GM21381 (cell line): ENCODE measurements around the gene TSPAN11.

Experiments used
- ATAC-seq: cut with Tn5 transposase; IDR thresholded peaks from one replicate; pipeline ENCODE4 v1.9.1; 2021; ENCODE audit warnings: mild to moderate bottlenecking, moderate library complexity; ENCODE audit not compliant: unreplicated experiment

Gene TSPAN11

DNA sequence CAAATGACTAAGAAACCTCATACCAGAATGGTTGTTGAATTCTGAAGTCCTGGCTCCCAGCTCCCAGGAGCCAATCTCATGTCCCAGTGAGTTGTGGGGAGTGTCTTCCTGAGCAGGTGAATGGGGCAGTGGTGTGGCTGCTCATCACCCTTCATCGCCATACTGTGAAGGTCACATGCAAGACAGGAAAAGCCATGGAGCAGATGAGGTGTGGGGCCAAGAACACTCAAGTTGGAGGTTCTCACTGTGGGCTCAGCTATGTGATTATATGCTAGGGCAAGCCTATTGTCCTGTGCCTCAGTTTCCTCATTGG lies 16.6 kb upstream of the TSPAN11 start:
- no peak for ATAC-seq

GRCh38 chr12:30911207-30911606 lies 15.3 kb upstream of the TSPAN11 start:
- ATAC-seq: no peak

GRCh38 chr12:30913323-30913722 lies 13.2 kb upstream of the TSPAN11 start:
- no peak for ATAC-seq

DNA sequence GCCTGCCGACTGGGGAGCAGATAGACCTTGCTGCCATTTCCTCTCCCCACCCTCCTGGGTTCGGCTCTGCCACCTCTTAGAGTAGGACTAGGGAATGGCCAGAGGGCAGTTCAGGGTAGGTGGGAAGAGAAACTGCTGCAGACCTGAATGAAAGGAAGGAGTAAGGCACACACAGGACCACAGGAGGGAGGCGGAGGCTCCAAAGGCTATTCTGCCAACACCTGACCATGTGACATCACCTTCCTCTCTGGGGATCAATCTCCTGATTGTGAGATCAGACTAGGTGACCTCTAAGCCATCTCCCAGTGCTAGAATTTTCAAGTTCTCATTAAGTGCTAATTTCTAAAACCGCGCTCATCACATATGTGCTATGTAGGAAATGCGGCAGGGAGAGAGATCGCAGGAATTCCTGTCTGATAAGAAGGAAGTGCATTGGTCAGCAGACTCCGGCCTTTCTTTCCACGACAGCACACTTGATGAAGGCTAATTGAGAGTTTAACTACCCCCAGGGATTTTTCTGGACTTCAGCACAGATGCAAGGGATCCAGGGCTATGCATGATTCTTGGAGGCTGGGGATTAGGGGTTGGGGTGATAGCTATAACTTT lies 11.5 kb upstream of the TSPAN11 start:
- ATAC-seq: no peak

GRCh38 chr12:30923057-30923456 lies 3.5 kb upstream of the TSPAN11 start:
- ATAC-seq: no peak

GRCh38 chr12:30925607-30926242 lies 823 bp upstream of the TSPAN11 start:
- no peak for ATAC-seq

DNA sequence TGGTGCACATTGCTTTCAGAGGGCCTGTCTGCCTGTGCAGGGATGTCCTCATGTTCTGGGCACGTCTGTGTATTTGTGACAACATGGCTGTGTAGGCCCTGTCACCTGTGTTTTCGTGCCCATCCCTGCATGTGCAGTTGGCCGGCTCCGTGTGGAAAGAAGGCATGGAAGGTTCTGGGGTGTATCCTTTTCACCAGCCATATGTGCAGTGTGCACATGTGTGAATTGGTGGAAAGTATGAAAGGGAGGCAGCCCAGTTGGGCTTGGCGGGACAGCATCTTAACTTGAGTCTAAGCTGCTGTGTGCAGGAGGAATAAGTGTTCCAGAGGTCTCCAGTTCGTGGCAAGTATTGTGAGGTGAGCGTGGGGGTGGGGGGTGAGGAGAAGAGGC lies 669 bp downstream of the TSPAN11 start:
- no peak for ATAC-seq

DNA sequence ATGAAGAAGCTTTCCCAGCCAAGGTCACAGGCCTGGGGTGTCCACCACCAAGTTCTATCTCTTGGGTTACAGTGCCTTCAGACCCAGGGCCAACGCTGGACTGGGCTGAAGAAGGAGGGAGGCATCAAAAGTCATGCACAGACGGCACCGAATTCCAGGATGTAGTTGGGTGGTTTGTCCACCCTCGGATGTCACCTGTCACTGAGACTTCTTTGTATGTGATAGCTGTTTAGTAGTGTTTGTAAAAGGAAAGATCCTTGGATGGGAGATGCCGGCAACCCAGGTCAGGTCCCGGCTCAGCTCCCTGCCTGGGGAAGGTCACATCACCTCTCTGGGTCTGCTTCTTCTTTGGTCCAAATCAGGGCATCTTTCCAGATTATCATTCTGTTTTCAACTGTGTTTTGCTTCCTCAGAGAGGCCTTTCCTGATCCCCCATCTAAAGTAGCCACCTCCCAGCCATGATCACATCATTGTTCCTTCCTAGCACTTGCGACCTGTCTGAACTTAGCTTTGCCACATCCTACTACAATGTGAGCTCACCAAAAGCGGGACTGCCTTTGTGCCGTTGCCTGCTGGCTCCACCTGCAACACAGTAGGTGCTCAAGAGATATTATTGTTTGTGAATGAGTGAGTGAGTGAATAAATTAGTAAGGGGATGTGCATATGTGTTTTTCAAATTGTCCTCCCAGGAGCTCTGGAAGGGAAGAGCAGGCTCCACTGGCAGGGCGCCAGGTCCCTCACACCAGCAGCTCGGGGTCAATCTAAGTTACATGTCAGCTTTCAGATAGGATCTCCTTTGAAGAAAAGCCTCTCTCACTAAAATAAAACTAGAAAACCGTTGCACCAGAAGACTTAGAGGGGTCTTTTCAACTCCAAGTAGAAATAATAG lies 2.1 kb downstream of the TSPAN11 start:
- ATAC-seq: no peak

DNA sequence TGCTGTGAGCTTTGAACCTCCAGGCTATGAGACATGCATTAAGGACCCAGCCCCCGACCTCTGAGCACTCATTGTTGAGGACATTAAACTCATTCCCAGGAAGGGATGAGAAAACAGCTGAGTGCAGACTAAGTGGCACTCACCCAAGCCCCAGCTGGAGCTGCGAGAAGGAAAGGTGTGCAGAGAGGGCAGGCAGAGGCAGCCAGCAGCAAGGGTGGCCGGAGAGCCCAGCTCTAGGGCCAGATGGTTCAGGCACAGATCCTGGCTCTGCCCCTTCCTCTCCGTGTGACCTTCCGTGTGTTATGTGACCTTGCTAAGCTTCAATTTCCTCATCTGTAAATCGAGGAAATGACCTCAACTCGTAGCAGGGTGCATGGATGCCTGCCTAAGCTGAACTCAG lies 3.7 kb downstream of the TSPAN11 start:
- no peak for ATAC-seq

GRCh38 chr12:30930641-30931040 lies 4.1 kb downstream of the TSPAN11 start:
- ATAC-seq: no peak

DNA sequence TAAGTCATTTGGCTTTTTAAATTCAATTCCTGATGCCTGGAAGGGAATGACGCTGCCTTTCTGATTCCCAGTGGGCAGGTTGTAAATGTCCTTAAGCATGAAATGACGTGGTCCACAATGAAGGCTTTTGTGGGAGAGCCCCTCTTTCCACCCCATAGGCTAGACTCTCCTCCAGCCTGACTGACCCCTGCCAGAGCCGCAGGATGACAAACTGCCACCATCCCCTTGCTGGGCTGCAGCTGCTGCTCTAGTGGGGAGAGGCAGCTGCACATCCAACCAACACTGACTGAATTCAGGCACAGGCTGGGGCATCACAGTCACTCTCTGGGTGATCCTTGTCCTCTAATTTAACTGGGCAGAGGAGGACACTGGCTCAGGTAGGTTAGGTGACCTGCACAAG lies 6.3 kb downstream of the TSPAN11 start:
- no peak for ATAC-seq

DNA sequence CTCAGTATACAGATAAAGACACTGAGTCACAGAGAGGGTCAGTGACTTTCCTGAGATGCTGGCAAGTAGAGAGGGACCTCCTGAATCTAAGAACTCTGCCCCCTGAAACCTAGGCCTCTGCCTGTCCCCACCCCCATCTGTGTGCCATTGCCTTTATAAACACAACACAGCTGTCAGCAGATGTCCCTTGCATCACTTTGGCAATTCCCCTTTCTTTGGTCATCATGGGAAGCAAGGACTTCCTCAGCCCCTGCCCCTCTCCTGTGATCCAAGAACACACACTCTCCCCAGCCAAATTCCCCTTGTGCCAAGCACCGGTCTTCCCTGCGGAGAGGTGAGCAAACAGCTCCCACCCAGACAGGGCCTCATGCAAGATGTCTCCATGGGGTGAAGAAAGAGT lies 8.3 kb downstream of the TSPAN11 start:
- ATAC-seq: no peak

- no peak for ATAC-seq
These were observed 9.5 kb downstream of the TSPAN11 start for GRCh38 chr12:30936036-30936435.

DNA sequence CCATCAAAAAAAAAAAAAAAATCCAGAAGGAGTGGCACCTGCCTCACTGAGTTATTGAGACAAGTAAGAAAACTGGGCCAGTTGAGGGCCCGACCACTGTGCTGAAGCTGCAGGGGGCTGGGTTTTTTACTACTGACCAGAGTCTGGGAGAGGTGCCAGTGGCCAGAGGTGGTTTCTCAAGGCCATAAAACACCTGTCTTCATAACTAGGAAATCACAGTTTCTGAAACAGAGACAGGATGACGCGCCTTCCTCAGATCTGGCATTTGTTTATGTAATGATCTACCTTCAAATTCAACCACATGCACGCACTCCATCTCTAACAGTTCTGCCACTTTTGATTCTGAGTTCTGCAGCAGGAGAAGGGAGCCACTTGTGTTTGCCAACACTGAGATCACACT lies 12.7 kb downstream of the TSPAN11 start:
- no peak for ATAC-seq

- ATAC-seq: no peak
These were observed 15.9 kb downstream of the TSPAN11 start for GRCh38 chr12:30942486-30942885.

DNA sequence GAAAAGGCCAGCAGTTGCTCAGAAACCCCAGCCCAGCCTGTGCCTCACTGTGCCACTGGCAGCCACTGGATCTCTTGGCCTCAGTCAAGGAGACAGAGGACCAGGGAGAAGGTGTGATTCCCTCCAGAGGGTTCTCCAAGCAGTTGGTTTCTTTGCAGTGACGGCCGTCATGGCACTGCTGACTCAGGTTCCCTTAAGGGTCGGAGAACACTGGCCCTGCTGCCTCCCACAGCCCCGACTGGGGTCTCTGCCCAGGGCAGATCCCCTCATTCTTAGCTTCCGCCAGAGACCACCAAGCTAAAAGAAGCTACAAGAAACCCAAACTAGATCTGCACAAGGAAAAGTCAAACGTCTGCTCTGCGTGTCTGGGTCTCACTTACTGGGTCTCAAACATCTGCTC lies 16.4 kb downstream of the TSPAN11 start:
- ATAC-seq: no peak

GRCh38 chr12:30945443-30946164 lies 19.1 kb downstream of the TSPAN11 start:
- ATAC-seq: no peak

DNA sequence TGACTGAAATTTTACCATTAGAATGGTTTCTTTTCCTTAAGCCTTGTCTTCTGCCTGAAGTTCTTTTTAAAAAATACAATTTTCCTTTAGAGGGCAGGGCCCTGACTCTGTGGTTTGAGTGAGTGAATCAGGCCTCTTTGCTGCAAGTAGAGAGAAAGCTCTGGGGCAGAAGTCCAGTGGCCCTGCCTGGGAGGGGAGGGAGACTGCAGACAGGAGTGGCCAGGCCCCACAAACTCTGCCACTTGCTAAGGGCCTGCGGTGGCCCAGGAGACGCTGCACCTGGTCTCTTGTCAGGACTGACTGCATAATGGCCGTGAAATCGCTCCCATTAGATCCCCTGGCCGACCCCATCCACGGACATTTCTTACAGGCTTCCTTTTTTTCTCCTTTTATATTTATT lies 25.5 kb downstream of the TSPAN11 start:
- no peak for ATAC-seq

GRCh38 chr12:30953257-30953656 lies 26.7 kb downstream of the TSPAN11 start:
- ATAC-seq: no peak

DNA sequence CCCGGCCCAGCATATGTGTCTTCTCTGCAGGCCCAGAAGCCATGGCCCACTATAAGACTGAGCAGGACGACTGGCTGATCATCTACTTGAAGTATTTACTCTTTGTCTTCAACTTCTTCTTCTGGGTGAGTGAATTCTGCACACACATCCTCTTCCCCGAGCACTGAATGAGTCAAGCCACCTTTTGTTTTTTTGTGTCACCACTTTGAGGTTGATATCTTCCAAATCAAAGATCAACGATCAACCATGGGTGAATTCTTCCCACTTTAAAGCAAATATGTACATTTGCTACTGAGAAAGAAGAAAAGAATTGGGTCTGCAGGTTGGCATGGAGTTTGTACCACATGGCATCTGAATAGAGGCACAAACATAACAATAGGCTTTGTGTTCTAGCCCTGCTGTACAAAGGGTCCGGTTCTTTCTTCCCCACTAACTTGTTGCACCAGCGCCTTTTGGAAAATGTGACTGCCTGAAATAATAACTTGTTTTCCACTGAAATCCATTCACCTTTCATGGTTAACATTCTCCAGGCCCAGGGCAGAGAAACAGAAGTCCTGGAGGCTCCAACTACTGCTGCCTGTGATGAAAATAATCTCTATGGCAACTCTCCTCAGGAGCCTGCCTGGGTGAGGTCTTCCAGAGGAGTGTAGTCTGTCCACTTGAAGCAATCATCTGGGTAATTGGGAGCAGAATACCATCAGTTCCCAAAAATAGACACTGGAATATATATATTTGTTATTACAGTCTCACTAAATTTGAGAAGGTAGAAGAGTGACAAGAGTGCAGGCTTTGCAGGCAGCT lies 27.6 kb downstream of the TSPAN11 start:
- ATAC-seq: no peak

DNA sequence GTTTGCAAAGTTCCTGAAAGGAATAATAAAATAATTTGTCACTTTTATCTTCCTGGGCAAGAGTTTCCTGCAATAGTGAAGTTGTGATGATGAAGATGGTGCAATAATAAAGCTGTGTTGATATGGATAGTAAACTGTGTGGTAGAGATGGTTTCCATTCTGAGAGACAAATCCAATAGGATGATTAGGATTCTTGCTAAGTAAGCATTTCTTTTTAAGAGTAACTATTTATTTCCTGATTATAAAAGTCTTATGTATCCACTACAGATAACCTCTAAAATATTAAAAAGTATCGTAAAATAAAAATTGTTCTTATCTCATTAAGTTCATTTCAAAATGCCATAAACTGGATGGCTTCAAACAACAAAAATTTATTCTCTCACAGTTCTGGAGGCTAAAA lies 28.7 kb downstream of the TSPAN11 start:
- ATAC-seq: no peak
